Thyroid gland (tissue), 4 donors: ENCODE data around the gene CNGA3. TPM values are rescaled to one million over a fixed set of nuclear protein-coding genes. Genes with fewer than 3 reads are reported as not detected.

Experiments used
- DNase-seq, 2 donors: peaks; one replicate each; pipeline ENCODE4 v3.0.0-alpha.2; 2019
- H3K27ac ChIP-seq, 3 donors: fragments of 200-600 bp; sonication (generic); 1 replicate in 2 of 3; 2 replicates in 1 of 3; pipeline ENCODE4 v1.5.1; 2016 to 2019; ENCODE audit warnings: mild to moderate bottlenecking in 1 of 3, moderate library complexity in 1 of 3
- H3K27me3 ChIP-seq: fragments of 200-600 bp; sonication (generic); one replicate; pipeline ENCODE4 v1.5.1; 2019
- H3K36me3 ChIP-seq, 2 donors: fragments of 200-600 bp; sonication (generic); one replicate each; pipeline ENCODE4 v1.5.1; 2016 to 2019
- H3K4me1 ChIP-seq, 2 donors: fragments of 200-600 bp; sonication (generic); one replicate each; pipeline ENCODE4 v1.5.1; 2017 to 2019
- H3K4me3 ChIP-seq, 3 donors: fragments of 200-600 bp; sonication (generic); replicated peaks in 1 of 3; 1 replicate in 2 of 3; 2 replicates in 1 of 3; pipeline ENCODE4 v1.5.1; 2016; ENCODE audit warnings: mild to moderate bottlenecking in 1 of 3
- H3K9me3 ChIP-seq: fragments of 200-600 bp; sonication (generic); one replicate; pipeline ENCODE4 v1.5.1; 2017
- POLR2A ChIP-seq, 2 donors: fragments of 450-650 bp; IDR thresholded peaks; one replicate each; pipeline ENCODE4 v1.6.1; 2017; ENCODE audit warnings: antibody characterized with exemption in 2 of 2, mild to moderate bottlenecking in 2 of 2, moderate library complexity in 1 of 2
- WGBS, 2 donors: methylation state at CpG; one replicate each; pipeline ENCODE4 v1.1.5; 2017; 5-methylcytosine and 5-hydroxymethylcytosine counted together
- intact Hi-C: fragments of 100-400 bp; cut with DNase I; formaldehyde crosslinking; loops from one replicate; pipeline ENCODE4 v1.15.1; 2023
- total RNA-seq, 4 donors: library from RNA; depleted of rRNA; stranded (reverse); fragments of >200 nt; gene quantifications; one replicate each; pipeline ENCODE4 v1.2.3, GENCODE V29; 2016
- TF ChIP-seq, protein P1 (sequence below), 6 experiments: fragments of 200-600 bp in 3 of 6; fragments of 450-650 bp in 3 of 6; sonication (generic) in 3 of 6; IDR thresholded peaks; one replicate each; pipeline ENCODE4 v1.5.1; 2016 to 2019; ENCODE audit warnings: antibody characterized with exemption in 6 of 6, mild to moderate bottlenecking in 2 of 6, inconsistent platforms in 1 of 6, moderate library complexity in 1 of 6

CNGA3 gene
- total RNA-seq, 4 donors from 2014 or later, result 0.54 TPM; not detected in 3

DNA sequence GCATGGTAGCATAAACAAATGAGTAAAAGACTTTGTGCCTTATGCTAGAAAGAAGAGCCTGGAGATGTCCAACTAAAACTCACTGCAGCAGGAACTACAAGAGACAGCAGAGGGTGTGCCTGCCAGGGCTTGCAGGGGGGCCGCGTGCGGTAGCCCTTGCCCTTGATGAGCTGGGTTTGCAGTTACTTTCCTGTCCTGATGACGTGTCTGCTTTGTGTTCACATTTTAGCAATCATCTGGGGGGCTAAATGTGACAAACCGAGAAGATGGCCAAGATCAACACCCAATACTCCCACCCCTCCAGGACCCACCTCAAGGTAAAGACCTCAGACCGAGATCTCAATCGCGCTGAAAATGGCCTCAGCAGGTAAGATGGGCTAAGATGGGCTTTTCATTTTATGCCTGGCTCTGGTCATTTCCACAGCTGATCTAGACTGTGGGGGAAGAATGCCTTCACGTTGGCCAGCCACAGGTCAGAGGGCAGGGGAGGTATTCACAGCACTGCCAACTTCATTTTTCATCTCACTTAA lies 23.5 kb downstream of the CNGA3 start:
- intact Hi-C loops, result no loop called here
- H3K27me3 ChIP-seq, result no peaks in the 10 kb centered on the region
- H3K4me3 ChIP-seq, result no peak overlapping the region
- H3K36me3 ChIP-seq, result no peaks in the 10 kb centered on the region
- no peaks in the 10 kb centered on the region for H3K4me1 ChIP-seq
- 87 to 92% methylated on average over 9 of the region's 9 CpGs for WGBS, 2 donors
- TF ChIP-seq, protein P1, sequence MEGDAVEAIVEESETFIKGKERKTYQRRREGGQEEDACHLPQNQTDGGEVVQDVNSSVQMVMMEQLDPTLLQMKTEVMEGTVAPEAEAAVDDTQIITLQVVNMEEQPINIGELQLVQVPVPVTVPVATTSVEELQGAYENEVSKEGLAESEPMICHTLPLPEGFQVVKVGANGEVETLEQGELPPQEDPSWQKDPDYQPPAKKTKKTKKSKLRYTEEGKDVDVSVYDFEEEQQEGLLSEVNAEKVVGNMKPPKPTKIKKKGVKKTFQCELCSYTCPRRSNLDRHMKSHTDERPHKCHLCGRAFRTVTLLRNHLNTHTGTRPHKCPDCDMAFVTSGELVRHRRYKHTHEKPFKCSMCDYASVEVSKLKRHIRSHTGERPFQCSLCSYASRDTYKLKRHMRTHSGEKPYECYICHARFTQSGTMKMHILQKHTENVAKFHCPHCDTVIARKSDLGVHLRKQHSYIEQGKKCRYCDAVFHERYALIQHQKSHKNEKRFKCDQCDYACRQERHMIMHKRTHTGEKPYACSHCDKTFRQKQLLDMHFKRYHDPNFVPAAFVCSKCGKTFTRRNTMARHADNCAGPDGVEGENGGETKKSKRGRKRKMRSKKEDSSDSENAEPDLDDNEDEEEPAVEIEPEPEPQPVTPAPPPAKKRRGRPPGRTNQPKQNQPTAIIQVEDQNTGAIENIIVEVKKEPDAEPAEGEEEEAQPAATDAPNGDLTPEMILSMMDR (IDR thresholded peaks at IDR 0.05), result no peak
- no peak for TF ChIP-seq POLR2A (IDR thresholded peaks at IDR 0.05)
- no peaks in the 10 kb centered on the region for H3K9me3 ChIP-seq
- DNase-seq, result no peak
- H3K27ac ChIP-seq, result no peak overlapping the region

DNA sequence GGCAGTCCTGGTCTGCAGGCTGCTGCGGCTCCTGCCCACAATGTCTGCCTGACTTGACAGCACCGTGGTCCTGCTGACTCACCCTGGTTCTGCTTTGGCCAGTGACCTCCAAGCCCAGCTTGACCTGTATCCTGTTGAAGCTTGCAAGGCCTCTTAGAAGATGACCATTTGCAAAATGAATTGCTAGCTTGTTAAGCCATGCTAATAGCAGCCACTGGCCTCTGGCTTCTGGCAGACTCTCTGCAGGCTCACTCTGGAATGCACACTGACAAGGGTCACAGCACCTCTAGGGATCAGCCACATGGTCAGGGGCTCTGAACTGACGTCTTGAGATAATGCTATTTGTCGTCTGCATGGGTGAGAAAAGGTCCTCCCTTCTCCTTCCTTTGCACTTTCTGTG lies 25.9 kb downstream of the CNGA3 start:
- Histone ChIP-seq H3K4me3 (no peak overlapping the region), H3K36me3 (no peaks in the 10 kb centered on the region), H3K4me1 (no peaks in the 10 kb centered on the region), H3K27ac (no peak overlapping the region), H3K27me3 (no peaks in the 10 kb centered on the region), H3K9me3 (no peaks in the 10 kb centered on the region)
- intact Hi-C loops, result no loop called here
- TF ChIP-seq POLR2A (IDR thresholded peaks at IDR 0.05), result no peak
- TF ChIP-seq, protein P1 (IDR thresholded peaks at IDR 0.05), result no peak
- no peak for DNase-seq
- 63 to 66% methylated on average over 4 of the region's 4 CpGs for WGBS, 2 donors

DNA sequence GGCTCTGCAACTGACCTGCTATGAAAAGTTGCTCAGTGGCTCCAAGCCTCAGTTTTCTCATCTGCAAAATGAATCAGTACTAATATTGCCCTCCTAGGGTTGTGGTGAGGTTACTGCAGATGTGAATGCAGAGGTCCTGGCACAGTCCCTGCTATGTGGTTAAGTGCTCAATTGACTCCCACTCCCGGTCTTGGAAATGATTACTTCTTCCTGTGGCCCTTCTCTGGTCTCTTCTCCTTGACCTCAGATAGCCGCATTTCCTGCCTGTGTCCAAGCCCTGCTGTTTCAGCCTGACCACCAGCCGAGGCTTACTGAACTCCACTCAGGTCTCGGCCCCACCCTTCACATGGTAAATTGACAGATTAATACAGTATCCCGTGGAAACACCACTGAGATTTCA lies 26.3 kb downstream of the CNGA3 start:
- Histone ChIP-seq H3K27me3 (no peaks in the 10 kb centered on the region), H3K4me3 (no peak overlapping the region), H3K36me3 (no peaks in the 10 kb centered on the region), H3K27ac (no peak overlapping the region), H3K9me3 (no peaks in the 10 kb centered on the region), H3K4me1 (no peaks in the 10 kb centered on the region)
- DNase-seq, result no peak
- WGBS, 2 donors, result 60 to 67% methylated on average over 5 of the region's 5 CpGs
- intact Hi-C loops, result no loop called here
- TF ChIP-seq POLR2A (IDR thresholded peaks at IDR 0.05), result no peak
- TF ChIP-seq, protein P1 (IDR thresholded peaks at IDR 0.05), result no peak

DNA sequence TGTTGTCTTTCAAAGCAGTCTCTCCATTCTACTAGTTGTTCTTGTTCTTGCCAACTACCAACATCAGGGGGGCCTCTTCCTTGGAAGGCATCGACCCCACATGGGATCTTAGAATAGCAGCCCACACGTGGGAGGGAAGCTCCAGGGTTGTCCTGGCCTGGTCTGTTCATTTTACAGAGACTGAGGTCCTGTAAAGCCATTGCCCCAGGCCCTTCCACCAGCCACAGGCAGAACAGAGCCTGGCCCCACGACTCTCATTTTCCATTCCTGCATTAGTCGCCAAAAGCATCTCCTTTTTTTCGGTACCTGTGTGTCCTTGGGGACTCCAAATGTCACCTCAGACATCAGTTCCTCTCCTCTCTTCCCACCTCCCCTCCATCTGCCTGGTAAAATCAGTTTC lies 28.0 kb downstream of the CNGA3 start:
- 60 to 72% methylated on average over 5 of the region's 5 CpGs for WGBS, 2 donors
- peaks cover 1 to 11% of the 10 kb centered on the region in 2 donors for H3K4me1 ChIP-seq
- no peak overlapping the region for H3K4me3 ChIP-seq
- H3K9me3 ChIP-seq, result no peaks in the 10 kb centered on the region
- TF ChIP-seq, protein P1 (IDR thresholded peaks at IDR 0.05), result no peak
- H3K27ac ChIP-seq, result no peak overlapping the region
- intact Hi-C loops, result no loop called here
- no peaks in the 10 kb centered on the region for H3K36me3 ChIP-seq
- no peak for DNase-seq
- no peaks in the 10 kb centered on the region for H3K27me3 ChIP-seq

DNA sequence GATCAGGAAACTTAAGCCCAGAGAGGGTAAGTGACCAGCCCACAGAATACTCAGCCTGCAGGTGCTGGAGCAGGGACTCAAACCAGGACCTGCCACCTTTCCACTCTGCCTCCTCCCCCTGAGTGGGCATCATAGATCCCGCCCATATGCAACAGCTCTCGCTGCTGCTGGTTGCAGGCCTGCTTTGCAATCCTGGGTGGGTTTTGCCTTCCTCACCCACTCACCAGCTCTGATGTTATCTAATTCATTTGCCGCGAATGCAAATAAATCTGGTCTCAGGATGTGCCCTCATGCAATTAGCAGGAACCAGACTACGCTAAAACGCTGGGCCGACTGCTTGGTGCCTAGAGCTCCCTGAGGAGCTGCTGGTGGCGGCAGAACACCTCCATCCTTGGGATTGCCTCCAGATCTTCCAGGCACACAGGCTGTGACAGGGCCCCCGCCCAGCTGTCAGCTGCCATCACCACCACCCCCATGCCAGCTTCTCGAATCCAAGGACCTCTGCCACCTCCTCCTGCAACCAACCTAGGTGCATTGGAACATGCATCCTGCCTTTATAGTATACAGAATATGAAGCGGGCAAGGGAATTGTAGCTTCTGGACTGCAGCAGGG lies 28.8 kb downstream of the CNGA3 start:
- intact Hi-C loops, result no loop called here

More for the DNA sequence above, 28.8 kb downstream of the CNGA3 start:
- Histone ChIP-seq H3K27me3 (no peaks in the 10 kb centered on the region), H3K4me1 (peaks cover 4 to 18% of the 10 kb centered on the region in 2 donors), H3K27ac (no peak overlapping the region), H3K9me3 (no peaks in the 10 kb centered on the region), H3K4me3 (no peak overlapping the region), H3K36me3 (no peaks in the 10 kb centered on the region)
- WGBS, 2 donors, result 87% methylated on average over 10 to 11 of the region's 11 CpGs
- TF ChIP-seq, protein P1 (IDR thresholded peaks at IDR 0.05), result no peak
- TF ChIP-seq POLR2A (IDR thresholded peaks at IDR 0.05), result no peak
- no peak for DNase-seq
